ENCODE results near the gene PTDSS2.
"Not testable (repeated sequence)": the region's sequence is repeated elsewhere in the genome, so short reads cannot be mapped to it uniquely, and the experiment has no call there.

PTDSS2 gene

DNA sequence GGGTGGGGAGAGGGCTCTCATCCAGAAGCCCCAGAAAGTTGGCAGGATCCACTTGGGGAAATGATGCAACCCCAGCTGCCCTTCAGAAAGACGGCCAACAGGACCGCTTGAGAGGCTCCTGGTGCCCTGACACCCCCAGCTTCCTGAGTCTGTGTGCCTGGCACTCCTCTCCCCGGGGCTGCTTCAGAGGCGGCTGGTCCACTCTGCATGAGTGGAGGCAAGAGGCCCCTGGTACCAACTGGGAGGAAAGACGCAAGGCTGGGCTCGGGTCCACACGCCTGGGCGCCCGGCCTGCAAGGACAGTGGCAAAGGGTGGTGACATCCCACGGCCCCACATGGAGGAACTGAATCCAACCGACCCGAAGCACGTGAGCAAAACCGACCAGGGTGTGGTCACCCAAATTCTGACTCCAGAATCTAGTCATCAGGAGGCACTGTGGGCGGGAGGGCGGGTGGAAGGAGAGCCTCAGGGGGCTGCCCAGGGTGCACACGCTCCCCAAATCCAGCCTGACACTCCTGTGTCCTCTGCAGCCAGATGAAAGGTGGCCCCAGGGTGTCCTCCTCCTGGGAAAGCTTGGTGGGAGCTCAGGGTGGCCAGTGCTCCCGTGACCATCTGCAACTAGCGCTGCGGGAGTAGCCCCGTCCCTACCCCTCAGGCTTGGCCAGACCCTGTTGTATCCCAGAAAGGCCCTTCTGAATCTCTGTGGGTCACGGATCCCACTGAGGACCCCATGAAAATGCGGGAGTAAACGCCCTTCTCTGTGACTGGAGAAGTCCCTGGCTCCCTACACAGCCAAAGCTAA, 53.3 kb downstream of the PTDSS2 start:
- H3K4me3 ChIP-seq (ENCODE audit: low read depth, low read length): no peak overlapping the region

DNA sequence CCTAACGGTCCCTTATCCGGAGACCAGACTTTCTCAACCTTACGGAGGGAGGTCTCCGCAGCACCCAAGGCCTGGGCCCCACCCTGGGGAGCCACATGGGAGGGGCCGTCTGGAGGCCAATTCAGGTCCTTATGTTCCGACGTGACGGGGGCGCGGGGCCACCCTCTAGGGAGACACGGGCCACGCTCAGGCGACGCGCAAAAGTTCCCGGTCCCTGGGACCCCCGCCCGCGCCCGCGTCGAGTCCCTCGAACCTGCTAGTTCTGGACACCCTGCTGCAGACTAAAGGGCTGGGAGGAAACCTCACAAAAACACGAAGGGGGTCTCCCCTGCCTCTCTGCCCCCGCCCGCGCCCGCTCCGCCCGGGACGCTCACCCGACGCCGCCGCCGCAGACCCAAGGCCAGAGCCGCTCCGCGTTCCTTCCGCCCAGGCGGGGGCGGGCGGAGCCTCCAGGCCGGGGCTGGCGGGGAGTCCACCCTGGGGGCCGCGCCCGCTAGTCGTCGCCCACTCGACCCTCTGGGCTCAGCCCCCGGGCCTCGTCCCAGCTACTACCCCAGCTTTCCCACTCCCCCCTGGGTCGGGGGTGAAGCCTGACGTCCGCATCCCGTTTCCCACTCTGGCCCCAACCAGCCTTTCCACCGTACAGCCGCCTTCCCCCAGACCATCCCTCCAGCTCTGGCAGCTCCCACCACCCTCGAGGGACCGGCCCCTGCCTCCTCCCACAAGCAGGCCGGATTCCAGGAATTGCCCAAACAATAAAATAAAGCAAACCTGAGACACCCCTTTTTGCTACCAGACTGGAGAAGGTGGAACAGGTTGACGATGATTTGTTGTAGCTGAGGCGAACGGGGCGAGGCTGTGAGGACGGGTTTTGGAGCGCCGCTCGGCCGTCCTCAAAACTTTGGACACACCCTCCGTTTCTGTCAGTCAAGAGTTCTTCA, 54.2 kb downstream of the PTDSS2 start:
- peak overlapping the region; percentile 5 for H3K4me3 ChIP-seq (ENCODE audit: low read depth, low read length)

DNA sequence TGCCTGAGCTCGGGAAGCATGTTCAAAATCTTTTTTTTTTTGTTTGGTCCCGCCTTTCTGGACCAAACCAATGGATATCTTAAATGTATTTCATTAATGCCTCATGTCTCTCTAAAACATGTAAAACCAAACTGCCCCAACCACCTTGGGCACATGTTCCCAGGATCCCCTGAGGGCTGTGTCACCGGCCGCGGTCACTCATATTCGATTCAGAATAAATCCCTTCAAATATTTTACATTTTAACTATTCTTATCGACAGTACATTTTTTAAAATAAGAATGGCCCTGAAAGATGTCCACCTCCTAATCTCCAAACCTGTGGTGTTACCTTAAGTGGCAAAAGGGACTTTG, 54.9 kb downstream of the PTDSS2 start:
- H3K4me3 ChIP-seq (ENCODE audit: low read depth, low read length): no peak overlapping the region

DNA sequence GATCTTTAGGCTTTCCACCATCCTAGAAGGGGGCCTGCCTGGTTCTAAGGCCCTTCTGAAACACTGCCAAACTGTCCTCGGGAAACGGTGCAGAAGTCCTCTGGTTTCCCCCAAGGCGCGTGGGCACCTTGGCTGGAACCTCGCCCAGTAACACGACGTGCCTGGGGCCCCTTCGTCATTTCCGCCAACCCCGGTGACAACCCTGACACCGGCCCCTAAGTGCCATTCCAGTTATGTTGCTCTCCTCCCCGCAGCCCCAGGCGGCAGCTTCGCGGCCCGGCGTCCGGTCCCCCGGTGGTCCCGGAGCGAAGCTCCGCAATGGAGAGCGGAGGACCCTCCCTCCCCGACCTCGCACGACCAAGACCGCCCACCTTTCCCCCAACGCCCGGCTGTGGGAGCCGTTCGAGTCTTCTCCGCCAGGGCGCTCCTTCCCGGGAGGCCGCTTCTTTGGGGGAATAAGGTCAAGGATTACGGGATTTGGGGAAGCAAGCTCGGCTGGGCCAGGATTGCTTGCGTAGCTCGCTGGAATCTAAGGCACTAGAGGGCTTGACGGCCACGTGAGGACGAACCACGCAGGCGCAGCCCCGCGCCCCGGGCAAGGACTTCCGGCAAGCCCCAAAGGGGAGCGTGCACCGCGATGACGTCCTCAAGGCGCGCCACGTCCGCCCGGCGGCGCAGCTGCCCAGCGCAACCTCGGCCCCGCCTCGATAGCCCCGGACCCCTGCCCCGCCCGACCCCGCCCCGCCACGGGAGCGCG, 56.3 kb downstream of the PTDSS2 start:
- peak overlapping the region; percentile 82 for H3K4me3 ChIP-seq (ENCODE audit: low read depth, low read length)

DNA sequence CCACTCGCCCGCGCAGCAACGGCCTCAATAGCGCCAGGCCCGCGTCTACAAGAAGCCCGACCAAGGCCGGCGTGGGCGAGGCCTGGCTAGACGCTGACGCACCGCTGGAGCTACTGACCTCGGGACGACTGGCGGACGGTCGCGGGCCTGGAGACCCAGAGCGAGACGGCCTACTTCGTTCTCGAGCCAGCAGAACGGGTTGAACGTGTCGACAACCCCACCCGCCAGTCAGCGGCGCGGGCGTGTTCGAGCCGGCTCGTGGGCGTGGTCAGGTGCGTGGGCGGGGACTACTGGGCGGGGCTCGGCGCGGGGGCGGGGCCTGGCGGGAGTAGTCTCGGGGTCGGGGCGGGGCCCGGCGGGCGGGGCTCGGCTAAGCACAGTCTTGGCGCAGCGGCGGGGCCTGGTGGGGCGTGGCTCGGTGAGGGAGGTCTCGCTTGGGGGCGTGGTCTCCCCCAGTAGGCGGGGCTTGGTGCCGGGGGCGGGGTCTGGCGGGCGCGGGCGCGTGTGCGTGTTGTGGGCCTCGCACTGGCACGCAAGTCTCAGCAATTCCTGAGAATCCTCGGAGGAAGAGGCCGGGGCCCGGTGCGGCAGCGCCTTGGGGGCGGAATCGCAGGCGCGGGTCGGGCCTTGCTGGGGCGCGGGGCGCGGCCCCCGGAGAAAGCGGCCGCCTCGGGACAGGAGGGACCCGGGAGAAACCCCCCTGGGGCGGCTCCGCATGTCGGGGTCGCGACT, 57.1 kb downstream of the PTDSS2 start, which contains the start of gene RNH1:
Gene RNH1 (minus strand): TSS at position 248 of the 732 bp plus-strand sequence. CDS start 5,080 bp downstream, outside the sequence.
- peak within 1 kb of the TSS; percentile 82 for H3K4me3 ChIP-seq (ENCODE audit: low read depth, low read length)

DNA sequence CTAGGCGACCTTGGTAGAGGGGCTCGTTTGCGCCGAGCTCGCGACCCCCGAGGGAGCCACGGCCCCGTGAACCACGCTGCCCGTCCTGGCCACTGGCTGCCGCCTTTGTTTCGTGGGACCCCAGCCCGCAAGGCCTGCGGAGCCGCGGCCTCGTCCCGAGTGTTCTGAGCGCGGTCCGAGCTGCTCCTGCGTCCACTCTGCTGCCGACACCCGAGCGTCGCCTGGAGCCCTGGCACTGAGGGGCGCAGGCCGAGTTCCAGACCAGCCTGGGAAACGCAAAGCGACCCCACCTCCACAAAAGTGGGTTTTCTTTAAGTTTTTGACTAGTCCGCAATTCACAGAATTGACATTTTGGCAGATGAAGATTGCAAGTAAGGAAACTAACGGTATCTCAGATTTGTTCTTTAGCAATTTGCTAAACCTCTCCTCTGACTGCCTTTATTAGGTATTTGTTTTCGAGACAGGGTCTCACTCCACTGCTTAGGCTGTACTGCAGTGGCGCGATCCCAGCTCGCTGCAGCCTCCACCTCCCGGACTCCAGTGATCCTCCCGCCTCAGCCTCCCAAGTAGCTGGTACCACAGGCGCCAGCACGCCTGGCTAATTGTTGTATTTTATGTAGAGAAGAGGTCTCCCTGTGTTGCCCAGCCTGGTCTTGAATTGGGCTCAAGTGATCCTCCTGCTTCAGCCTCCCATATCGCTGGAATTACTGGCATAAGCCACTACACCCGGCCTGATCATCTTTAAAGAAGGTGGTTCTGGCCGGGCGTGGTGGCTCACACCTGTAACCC, 57.8 kb downstream of the PTDSS2 start:
- H3K4me3 ChIP-seq (ENCODE audit: low read depth, low read length): peak overlapping the region; percentile 55

DNA sequence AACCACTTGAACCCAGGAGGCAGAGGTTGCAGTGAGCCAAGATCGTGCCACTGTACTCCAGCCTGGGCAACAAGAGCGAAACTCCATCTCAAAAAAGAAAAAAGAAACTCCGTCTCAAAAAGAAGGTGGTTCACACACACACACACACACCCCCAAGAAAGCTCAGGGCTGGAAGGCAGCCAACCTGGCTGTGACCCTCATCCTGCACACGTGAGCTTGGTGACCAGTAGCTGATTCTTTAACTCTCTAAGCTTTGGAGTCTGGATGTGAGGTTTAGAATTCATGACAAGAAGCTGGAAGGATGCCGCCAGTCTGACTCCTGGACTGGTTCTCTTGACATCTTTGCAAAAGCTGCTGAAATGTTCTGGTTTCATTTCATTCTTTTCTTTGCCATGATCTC, 58.9 kb downstream of the PTDSS2 start:
- H3K4me3 ChIP-seq (ENCODE audit: low read depth, low read length): no peak overlapping the region

DNA sequence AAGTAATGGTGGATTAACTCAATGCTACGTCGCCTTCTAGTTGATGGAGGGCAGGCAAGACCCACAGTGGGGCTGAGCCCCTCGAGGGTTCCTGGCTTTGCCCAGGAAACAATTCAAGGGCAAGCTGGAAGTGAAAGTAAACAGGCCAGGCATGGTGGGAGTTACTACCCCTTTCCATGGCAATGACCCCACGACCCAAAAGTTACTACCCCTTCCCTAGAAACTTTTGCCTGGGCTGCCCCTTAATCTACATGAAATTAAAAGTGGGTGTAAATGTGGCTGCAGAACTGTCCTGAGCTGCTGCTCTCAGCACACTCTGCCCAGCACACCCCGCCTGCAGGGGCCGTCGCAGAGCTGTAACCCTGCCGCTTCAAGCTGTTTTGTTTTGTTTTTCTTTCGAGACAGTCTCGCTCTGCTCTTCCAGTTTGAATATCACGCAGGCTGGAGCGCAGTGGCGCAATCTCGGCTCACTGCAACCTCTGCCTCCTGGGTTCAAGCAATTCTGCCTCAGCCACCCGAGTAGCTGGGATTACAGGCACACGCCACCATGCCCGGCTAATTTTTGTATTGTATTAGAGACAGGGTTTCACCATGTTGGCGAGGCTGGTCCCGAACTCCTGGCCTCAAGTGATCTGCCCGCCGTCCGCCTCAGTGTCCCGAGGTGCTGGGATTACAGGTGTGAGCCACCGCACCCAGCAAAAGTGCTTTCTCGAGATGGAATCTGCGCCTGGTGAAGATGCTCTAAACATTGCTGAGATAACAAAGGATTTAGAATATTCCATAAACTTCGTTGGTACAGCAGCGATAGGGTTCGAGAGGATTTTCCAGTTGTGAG, 62.9 kb downstream of the PTDSS2 start:
- H3K4me3 ChIP-seq (ENCODE audit: low read depth, low read length): no peak overlapping the region

DNA sequence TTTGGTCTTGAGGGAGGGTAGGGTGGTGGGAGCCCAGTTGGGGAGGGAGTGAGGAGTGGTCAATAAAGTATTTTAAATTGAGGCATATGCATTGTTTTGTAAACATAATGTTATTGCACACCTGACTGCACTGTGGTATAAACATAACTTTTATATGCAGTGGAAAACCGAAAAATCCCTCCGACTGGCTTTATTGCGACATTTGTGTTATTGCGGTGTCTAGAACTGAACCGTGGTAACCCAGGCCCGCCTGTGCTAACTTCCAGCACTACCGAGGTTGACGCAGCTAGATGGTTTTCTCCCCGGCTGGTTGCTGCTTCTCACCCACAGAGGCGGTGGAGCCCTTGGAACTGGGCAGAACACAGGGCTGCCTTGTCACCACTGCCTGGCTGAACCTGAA, 64.5 kb downstream of the PTDSS2 start:
- H3K4me3 ChIP-seq (ENCODE audit: low read depth, low read length): no peak overlapping the region

DNA sequence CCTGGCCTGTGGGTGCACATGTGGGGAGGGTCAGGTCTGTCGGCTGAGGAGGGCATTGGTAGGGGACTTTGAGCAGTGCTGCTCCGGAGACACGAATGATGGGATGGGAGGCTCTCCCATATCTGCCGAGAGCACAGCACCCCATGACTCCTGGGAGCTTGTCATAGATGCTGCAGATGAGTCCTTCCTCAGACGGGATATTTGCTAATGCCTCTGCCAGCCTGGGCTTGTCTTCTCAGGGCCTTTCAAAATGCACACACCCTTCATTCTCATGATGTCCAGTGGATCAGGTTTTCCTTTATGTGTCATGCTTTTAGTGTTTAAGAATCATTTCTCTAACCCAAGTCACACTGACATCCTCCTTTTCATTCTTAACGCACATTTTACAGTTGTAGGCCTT, 65.1 kb downstream of the PTDSS2 start:
- H3K4me3 ChIP-seq (ENCODE audit: low read depth, low read length): no peak overlapping the region

DNA sequence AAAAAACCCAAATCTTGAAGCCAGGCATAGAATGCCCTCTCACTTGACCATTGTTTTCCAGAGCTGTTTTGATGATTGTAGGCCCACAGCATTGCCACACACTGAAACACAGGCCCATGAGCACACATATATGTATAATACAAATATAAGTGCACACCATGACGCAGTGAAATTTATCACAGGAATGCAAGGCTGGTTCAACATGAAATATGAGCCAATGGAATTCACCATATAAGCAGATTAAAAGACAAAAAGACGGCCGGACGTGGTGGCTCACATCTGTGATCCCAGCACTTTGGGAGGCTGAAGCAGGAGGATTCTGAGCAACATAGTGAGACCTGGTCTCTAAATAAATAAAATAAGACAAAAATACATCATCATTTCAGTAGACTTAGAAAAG, 66.3 kb downstream of the PTDSS2 start:
- no peak overlapping the region for H3K4me3 ChIP-seq (ENCODE audit: low read depth, low read length)

DNA sequence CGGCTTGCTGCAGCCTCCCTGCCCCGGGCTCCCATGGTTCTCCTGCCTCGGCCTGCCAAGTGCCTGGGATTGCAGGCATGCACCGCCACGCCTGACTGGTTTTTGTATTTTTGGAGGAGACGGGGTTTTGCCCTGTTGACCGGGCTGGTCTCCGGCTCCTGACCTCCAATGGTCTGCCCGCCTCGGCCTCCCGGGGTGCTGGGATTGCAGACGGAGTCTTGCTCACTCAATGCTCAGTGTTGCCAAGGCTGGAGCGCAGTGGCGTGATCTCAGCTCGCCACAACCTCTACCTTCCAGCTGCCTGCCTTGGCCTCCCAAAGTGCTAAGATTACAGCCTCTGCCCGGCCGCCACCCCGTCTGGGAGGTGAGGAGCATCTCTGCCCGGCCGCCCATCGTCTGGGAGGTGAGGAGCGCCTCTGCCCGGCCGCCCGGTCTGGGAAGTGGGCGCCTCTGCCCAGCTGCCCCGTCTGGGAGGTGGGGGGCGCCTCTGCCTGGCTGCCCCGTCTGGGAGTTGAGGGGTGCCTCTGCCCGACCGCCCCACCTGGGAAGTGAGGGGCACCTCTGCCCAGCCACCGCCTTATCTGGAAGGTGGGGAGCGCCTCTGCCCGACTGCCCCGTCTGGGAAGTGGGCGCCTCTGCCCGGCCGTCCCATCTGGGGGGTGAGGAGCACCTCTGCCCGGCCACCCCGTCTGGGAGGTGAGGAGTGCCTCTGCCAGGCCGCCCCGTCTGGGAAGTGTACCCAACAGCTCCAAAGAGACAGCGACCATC, 67.0 kb downstream of the PTDSS2 start:
- not testable (repeated sequence) for H3K4me3 ChIP-seq (ENCODE audit: low read depth, low read length)

DNA sequence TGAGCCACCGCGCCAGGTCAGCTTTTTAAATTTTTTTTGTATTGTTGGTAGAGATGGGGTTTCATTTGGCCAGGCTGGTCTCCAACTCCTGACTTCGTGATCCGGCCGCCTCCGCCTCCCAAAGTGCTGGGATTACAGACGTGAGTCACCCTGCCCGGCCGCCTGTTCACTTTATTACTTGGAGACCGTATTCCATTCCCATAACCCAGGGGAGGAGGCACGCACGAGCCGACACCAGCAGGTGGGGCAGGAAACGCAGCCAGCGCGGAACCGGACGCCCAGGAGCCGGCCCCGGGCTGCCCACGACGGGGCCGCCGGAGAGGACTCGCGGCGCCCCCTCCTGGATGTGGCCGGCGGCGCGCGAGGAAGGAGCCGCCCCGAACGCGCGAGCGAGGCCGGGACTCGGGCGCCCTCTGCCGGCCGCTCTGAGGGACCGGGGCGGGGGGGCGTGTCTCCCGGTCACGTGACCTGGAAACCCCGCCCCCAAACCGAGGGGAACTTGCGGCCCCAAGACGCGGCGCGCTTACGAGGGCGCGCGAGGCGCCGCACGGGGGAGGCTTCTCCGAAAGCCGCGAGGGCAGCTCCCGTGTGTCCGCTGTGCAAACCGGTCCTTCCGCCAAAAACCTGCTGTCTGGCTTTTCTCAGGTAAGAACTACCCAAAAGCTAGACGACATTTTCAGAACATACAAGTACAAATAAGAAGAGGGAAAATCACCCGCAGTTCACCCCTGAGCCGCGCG, 68.6 kb downstream of the PTDSS2 start:
- H3K4me3 ChIP-seq (ENCODE audit: low read depth, low read length): no peak overlapping the region

DNA sequence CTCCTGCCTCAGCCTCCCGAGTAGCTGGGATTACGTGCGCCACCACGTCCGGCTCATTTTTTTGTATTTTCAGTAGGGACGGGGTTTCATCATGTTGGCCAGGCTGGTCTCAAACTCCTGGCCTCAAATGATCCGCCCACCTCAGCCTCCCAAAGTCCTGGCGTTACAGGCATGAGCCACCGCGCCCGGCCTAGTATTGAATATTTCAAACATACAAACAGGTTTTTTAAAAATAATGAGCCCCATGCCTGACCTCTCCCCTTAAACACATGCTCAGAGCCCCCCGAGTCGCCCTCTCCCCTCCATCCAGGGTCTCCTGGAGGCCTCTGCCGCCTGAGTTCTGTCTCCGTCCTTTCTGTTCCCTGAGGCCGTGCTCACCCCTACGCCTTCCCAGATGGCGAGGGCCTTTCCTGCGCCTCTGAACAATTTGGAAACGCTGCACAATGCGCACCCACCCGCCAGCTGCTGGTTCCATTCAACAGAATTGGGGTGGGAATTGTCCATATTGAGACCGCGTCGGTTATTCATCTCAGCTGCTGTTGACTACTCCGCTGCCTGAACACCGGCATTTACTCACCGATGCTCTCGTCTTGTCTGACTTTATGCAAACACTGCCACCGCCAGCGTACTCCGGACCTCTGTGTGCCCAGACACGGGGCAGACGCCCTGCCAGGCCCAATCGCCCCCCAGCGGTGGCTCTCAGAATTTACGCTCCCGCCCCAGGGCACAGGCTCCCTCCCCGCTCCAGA, 70.5 kb downstream of the PTDSS2 start:
- no peak overlapping the region for H3K4me3 ChIP-seq (ENCODE audit: low read depth, low read length)

DNA sequence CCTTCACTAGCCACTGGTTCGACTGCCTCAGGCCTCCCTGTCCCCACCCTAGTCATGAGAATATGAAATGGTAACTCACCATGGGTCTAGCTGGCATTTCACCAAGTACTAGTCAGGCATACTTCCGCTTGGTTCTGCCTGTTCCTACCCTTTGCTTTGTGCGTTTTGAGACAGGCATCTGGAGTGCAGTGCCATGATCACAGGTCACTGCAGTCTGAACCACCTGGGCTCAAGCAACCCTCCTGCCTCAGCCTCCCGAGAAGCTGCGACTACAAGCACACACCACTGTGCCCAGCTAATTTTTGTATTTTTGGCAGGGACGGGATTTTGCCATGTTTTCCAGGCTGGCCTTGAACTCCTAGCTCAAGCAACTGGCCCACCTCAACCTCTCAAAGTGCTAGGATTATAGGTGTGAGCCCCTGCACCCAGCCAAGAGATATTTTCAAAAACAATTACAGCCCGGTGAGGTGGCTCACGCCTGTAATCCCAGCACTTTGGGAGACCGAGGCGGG, 71.2 kb downstream of the PTDSS2 start:
- no peak overlapping the region for H3K4me3 ChIP-seq (ENCODE audit: low read depth, low read length)

DNA sequence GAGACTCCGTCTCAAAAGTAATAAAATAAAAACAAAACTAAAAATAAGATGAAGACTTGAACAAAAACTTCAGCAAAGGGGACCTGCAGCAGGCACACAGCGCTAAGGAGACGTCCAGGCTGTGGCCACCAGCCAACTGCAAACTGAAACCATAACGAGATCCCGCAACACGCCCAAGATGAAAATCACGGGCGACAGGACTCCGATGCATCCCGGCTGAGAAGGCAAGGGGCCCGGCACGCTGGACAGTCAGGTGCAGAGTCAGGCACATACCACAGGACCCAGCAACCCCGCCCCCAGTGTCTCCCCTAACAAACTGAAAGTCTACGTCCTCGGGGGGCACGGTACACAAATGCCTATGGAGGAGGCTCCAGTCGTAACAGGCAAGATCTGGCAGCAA, 76.1 kb downstream of the PTDSS2 start:
- no peak overlapping the region for H3K4me3 ChIP-seq (ENCODE audit: low read depth, low read length)
